ENCODE results near the gene FAM222A.

DNA sequence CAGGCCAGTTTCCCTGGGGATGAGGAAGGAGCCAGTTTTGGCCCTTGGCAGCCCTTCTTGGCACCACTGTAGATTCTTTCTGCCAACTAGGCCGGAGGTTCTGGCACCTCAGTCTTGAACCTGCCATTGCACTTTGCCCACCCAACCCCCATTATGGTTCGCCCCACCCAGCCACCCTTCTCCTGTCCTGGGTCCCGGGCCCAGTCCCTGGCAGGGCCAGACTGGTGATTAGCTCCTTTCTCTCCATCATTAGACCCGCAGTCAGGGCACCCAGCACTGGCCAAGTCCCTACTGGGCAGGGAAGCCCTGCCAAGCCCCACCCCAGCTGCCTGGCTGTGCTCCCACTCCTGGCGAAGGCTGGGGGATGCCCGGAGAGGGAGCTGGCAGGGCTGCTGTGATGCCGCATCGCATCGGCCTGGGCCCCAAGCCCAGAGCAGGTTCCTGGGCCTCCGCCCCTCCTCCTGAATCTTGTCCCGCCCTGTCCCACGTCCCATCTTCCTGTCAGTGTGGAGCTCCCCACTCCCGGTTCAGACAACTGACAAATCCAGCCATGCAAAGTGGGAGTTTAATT lies 9.8 kb downstream of the FAM222A start:
- TF ChIP-seq, protein P1, sequence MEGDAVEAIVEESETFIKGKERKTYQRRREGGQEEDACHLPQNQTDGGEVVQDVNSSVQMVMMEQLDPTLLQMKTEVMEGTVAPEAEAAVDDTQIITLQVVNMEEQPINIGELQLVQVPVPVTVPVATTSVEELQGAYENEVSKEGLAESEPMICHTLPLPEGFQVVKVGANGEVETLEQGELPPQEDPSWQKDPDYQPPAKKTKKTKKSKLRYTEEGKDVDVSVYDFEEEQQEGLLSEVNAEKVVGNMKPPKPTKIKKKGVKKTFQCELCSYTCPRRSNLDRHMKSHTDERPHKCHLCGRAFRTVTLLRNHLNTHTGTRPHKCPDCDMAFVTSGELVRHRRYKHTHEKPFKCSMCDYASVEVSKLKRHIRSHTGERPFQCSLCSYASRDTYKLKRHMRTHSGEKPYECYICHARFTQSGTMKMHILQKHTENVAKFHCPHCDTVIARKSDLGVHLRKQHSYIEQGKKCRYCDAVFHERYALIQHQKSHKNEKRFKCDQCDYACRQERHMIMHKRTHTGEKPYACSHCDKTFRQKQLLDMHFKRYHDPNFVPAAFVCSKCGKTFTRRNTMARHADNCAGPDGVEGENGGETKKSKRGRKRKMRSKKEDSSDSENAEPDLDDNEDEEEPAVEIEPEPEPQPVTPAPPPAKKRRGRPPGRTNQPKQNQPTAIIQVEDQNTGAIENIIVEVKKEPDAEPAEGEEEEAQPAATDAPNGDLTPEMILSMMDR (conservative IDR thresholded peaks at IDR 0.05; ENCODE audit: low read depth, low read length) = no peak
- no peak for TF ChIP-seq EZH2 (IDR thresholded peaks at IDR 0.05; ENCODE audit: borderline replicate concordance, low read depth, low read length, poor library complexity, severe bottlenecking)
